HG03139 (cell line): ENCODE results near the gene ARL5C.

ENCODE experiments used
- ATAC-seq: cut with Tn5 transposase; IDR thresholded peaks from one replicate; pipeline ENCODE4 v1.9.1; 2021; ENCODE audit not compliant: unreplicated experiment

The ARL5C gene

DNA sequence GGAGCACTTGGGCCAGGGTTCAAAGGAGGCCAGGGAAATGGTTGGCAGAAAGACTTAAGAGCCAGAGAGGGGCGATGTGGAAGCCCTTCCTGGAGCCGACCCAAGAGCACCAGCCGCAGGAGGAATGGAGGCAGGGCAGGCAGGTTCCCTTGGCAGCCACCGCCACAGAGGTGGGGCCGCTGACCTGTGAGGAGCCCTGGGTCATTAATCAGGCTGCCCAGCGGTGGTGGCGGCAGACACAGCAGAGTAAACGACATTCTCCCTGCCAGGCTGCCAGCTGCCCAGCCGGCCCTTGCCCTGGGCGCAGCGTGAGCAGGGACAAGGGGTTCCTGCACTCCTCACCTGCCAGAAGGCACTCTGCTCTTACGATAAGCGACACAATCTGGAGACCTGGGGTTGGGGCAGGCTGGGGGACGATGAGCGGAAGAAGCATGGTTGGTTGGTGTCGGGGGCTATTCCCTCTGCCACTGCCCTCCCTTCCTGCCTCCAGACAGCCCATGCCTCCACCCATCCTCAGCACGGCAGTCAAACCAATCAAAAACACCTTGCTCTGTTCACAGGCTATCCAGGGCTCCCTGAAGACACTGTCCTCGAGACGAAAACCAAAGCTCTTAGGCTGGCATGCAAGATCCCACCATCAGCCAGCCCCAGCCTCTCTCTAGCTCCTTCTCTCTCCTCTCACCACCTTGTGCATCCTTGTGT, 55.4 kb downstream of the ARL5C start:
- no peak for ATAC-seq

DNA sequence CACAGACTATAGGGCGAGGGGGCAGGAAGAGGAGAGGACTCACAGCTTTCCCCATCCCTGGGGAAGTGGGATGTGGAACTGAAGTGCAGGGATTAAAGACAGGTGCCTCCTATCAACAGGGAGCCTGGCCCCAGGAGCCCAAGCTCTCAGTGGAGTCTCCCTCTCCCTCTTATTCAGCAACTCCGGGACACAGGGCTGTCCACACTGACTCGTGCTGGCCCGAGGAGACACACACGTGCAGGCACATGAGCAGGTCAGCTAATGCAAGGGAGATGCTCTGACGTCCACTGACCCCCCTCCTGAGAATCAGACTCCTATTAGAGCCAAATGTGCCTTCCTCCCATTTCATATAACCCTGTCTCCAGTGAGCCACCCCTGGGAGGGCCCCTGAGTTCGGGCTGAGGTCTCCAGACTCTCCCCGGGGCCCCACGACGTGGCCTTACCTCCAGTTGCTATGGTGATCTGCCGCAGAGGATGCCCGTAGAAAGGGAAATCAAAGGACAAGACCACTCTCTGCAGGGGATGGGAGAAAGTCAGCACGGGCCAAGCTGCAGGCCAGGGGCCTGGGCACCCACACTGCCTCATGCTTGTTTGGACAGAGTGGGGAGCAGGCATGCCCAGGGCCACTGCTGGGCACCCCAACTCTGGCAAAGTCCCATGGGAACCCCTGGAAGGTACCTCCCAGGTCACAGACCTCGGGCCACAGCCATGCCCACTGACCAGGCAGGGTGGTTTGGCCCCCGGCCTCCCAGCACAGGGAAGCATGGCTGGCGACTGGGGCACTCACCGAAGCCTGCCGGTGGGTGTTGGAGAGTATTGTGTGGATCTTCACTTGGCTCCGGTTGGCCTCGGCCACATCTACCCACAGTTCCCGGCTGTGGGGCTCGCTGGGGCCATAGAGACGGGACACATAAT, 57.2 kb downstream of the ARL5C start:
- no peak for ATAC-seq

DNA sequence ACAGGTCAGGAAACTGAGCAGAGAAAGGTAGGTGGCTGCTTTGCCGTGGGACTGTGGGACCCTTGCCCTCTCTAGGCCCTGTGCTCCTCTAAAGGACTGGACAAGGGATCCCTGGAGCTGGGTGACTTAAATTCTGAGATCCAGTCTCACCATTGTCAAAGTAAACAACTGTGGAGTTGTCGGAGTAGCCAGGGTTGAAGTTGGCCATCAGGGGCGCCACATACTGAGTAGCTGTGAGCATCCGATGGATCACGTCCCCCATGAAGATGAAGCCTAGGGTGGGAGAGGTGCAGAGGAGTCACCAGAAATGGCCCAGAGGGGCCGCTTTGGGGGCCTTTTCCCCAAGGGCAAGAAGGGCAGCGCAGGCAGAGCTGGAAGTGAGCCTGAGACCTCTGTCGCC, 58.0 kb downstream of the ARL5C start:
- no peak for ATAC-seq

DNA sequence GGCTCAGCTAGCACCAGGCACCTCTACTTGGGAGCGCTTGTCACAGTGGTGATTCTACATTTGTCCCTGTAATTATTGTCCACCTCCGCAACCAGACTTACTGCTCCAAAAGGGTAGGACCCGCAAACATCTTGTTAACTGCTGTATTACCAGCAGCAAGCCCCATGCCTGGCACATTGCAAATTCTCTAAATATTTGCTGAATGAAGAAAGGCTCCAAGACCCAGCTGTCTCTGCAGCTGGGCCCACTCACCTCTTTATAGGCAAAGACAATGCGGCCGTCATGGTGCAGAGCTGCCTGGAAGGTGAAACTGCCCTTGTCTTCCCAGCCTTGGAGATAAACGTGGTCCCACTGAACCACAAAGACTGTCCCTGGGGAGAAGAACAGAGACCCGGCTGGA, 58.8 kb downstream of the ARL5C start:
- no peak for ATAC-seq
